MG63 (cell line): ENCODE data around the gene FAM185A. TPM values are rescaled to one million over a fixed set of nuclear protein-coding genes. Genes with fewer than 3 reads are reported as not detected.
"Not testable (repeated sequence)": the region's sequence is repeated elsewhere in the genome, so short reads cannot be mapped to it uniquely, and the experiment has no call there.

ENCODE experiments used
- DNase-seq: peaks from one replicate; pipeline ENCODE4 v3.0.0-alpha.2; 2020
- H3K27me3 ChIP-seq: fragments of 250-450 bp; sonication (Bioruptor Pico); 2 replicates; pipeline ENCODE4 v1.5.1; 2020; ENCODE audit warnings: mild to moderate bottlenecking, moderate library complexity
- H3K36me3 ChIP-seq: fragments of 250-450 bp; sonication (Bioruptor Pico); 2 replicates; pipeline ENCODE4 v1.5.1; 2020; ENCODE audit warnings: mild to moderate bottlenecking, moderate library complexity
- H3K4me3 ChIP-seq: fragments of 250-450 bp; sonication (Bioruptor Pico); 2 replicates; pipeline ENCODE4 v1.5.1; 2020; ENCODE audit warnings: mild to moderate bottlenecking, moderate library complexity
- H3K9me3 ChIP-seq: fragments of 250-450 bp; sonication (Bioruptor Pico); 2 replicates; pipeline ENCODE4 v1.5.1; 2020; ENCODE audit warnings: mild to moderate bottlenecking, moderate library complexity
- total RNA-seq: library from RNA; depleted of rRNA; stranded (reverse); fragments of >200 nt; shearing (Covaris generic); gene quantifications from 2 replicates; pipeline ENCODE4 v1.2.3, GENCODE V29; 2014; ENCODE audit warnings: low replicate concordance

FAM185A gene
- total RNA-seq, 1 experiment from 2014 or later: 3.7 TPM

DNA sequence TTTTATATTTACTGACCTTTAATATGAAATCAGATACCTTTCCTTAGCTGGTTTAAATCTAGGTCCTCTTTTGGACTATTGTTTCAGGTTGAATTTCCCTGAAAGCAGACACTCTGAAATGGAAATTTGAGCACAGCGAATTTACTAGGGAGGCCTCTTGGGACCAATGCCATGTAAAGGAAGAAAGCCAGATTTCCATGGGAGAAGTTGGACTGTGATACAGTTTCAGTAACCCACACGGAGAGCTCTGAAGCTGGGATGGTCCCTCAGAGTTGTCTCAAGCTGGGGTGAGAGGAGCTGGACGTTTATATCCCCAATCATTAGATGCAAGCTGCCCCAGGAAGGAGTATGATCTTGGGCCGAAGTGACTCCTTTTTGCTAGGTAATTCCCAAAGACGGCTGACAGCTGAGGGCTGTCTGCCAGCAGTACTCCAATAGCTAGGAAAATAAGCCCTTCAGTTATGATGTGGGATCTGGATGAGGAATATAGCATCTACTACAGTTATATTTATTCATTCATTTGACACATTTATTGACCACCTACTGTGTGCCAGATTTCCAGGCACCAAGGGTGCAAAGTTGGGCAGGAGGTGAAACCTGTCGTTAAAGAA is 14.6 kb downstream of the FAM185A start:
- DNase-seq, H3K36me3 ChIP-seq, H3K9me3 ChIP-seq, H3K4me3 ChIP-seq, H3K27me3 ChIP-seq: not testable (repeated sequence)

DNA sequence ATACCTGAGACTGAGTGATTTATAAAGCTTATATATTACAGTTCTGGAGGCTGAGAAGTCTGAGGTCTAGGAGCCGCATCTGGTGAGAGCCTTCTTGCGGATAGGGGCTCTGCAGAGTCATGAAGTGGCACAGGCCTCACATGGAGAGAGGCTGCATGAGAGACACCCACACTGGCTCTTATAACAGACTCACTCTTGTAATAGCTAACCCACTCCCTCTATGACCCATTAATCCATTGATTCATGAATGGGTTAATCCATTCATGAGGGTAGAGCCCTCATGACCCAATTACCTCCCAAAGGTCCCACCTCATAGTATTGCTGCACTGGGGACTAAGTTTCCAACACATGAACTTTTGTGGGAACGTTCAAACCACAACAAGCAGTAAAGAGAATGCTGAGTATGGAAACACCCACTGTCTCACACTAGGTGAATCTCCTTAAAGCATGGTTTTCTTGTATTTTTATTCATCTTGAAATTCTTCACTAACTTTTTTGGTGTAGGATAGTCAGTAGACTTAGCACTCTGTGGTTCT is 20.9 kb downstream of the FAM185A start:
- not testable (repeated sequence) for H3K27me3 ChIP-seq, H3K36me3 ChIP-seq, H3K9me3 ChIP-seq, H3K4me3 ChIP-seq, DNase-seq

DNA sequence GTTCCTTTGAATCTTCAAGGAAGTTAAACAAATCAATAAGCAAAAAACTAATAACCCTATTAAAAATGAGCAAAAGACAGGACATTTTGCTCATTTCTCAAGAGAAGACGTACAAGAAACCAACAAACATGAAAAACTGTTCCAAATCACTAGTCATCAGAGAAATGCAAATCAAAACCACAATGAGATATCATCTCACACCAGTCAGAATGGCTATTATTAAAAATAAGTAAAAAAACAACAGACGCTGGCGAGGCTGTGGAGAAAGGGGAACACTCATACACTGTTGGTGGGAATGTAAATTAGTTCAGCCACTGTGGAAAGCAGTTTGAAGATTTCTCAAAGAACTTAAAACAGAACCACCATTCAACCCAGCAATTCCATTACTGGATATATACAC is 21.7 kb downstream of the FAM185A start:
- not testable (repeated sequence) for DNase-seq, H3K27me3 ChIP-seq, H3K4me3 ChIP-seq, H3K36me3 ChIP-seq, H3K9me3 ChIP-seq

DNA sequence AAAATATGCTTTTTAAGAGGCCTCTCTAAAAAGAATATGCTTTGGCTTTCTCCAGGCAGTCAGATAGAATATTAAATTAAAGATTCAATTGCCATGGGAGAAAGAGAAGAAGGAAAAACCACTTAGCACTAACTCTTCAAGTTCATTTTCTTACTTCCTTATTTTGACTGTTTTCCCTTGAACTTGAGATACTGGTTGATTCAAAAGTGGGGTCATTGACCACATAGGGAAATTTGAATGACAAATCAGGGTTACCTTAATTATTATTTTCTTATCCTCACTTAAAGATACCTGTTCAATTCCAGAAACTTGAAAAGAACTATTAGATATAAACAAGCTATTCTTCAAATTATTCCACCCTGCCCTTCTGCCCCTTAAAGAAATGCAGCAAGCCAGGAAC is 27.4 kb downstream of the FAM185A start:
- H3K36me3 ChIP-seq, H3K4me3 ChIP-seq, H3K27me3 ChIP-seq, H3K9me3 ChIP-seq, DNase-seq: not testable (repeated sequence)

DNA sequence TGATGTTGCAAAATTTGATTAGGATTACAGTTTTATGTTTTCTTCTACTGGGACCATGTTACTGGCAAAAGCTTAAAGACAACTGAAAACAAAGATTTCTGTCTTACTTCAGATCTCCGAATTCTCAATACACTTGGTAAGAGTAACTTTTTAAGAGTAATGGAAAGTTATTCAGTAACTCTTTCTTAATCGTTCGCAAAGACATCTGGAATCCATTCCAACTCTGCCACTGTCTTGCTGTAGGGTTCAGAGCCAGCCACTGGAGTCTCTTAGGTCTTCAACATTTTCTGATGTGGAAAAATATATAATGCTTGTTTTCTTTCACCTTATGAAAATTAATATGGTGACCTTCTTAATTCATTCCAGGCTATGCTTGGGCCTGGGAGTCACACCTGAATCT is 29.9 kb downstream of the FAM185A start:
- not testable (repeated sequence) for DNase-seq, H3K36me3 ChIP-seq, H3K4me3 ChIP-seq, H3K27me3 ChIP-seq, H3K9me3 ChIP-seq

DNA sequence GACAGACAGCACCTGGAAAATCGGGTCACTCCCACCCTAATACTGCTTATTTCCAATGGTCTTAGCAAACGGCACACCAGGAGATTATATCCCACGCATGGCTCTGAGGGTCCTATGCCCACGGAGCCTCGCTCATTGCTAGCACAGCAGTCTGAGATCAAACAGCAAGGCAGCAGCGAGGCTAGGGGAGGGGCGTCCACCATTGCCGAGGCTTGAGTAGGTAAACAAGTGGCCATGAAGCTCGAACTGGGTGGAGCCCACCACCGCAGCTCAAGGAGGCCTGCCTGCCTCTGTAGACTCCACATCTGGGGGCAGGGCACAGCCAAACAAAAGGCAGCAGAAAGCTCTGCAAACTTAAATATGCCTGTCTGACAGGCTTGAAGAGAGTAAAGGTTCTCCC is 32.1 kb downstream of the FAM185A start:
- H3K27me3 ChIP-seq, DNase-seq, H3K4me3 ChIP-seq, H3K36me3 ChIP-seq, H3K9me3 ChIP-seq: not testable (repeated sequence)

DNA sequence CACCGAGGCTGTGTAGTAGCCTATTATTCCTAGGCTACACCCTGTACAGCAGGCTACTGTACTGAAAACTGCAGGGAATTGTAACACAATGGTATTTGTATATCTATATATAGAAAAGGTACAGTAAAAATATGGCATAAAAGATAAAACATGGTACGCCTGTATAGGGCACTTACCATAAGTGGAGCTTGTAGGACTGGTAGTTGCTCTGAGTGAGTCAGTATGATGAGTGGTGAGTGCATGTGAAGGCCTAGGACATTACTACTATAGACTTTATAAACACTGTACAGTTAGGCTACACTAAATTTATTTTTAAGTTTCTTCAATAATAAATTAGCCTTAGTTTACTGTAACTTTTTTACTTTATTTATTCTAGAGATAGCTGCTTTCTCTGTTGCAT is 40.0 kb downstream of the FAM185A start:
- not testable (repeated sequence) for H3K36me3 ChIP-seq, H3K4me3 ChIP-seq, DNase-seq, H3K9me3 ChIP-seq, H3K27me3 ChIP-seq

DNA sequence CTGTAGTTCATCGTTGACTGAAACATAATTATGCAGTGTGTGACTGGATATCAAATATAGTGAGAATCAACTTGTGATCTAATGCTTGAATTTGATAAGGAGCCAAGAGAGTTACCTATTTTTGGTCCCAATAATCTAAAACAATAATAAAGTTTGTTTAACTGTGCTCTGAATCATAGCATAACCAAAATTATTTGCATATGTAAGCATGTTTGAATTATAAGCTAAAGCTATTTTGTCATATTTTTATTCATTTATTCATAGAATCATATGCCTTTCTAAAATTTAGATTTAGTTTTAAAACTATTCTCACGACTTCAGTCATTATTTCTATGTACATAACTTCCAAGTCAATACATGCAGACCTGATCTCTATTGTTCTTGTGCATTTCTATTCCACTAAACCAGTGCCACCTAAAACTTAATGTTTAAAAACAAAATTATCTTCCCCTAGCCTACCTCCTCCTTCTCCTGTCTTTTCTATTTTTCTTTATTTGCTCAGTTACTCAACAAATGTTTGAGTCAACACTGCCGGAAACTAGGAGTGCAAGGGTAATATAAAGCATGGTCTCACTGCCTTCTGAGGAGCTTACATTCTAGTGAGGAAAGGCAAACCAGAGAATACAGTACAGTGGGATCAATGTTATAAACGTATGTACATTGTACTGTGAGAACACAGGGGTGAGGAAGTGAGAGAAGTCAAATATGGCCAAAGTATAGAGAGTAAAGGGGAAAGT is 41.7 kb downstream of the FAM185A start:
- H3K4me3 ChIP-seq, DNase-seq, H3K36me3 ChIP-seq, H3K27me3 ChIP-seq, H3K9me3 ChIP-seq: not testable (repeated sequence)

DNA sequence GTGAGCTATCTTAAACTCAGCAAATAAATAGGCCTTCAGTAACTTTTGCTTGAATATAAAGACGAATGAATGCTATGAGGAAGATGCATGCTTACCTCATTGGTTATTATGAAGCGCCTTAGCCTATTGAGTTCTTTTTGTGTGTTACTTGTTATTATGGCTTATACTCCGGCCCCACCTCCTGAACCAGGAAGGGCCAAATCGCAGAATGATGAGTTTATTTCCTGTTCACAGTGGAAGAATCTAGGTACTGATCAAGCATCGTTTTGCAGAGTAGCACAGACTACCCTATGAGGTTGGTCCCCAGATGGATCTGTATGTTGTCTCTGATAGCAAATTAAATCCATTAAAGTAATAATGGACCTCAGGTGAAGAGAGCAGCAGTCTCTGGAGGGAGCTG is 42.6 kb downstream of the FAM185A start:
- not testable (repeated sequence) for H3K36me3 ChIP-seq, DNase-seq, H3K4me3 ChIP-seq, H3K27me3 ChIP-seq, H3K9me3 ChIP-seq

DNA sequence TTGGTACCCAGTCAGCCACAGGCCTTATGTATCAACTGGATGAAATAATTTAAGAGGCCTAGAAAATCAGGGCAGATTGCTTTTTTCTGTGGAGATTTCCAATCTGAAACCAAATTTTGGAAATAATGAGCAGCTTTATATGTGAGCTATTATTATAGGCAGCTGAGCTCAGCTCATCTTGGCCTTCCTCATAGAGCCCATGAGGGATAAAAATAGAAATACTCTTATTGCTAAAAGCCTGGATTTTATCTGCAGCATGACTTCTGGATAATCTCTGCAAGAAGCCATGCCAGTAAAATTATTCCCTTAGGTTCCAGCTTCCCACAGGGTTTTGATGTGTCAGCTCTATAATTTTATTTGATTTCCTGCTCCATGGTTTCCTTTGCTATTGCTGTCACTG is 43.0 kb downstream of the FAM185A start:
- H3K4me3 ChIP-seq, H3K27me3 ChIP-seq, H3K9me3 ChIP-seq, H3K36me3 ChIP-seq, DNase-seq: not testable (repeated sequence)

DNA sequence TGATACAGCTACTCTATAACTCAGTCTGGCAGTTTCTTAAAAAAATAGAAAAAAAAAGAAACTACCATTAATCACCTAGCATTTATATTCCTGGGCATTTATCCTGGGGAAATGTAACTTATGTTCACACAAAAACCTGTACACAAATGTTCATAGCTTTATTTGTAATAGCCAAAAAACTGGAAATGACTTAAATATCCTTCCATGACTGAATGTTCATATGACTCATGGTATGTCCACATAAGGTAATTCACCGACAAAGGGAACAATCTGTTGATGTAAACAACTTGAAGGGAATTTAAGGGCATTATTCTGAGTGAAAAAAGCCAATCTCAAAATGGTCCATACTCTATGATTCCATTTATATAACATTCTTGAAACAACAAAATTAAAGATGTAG is 45.8 kb downstream of the FAM185A start:
- H3K27me3 ChIP-seq, H3K4me3 ChIP-seq, H3K36me3 ChIP-seq, H3K9me3 ChIP-seq, DNase-seq: not testable (repeated sequence)

DNA sequence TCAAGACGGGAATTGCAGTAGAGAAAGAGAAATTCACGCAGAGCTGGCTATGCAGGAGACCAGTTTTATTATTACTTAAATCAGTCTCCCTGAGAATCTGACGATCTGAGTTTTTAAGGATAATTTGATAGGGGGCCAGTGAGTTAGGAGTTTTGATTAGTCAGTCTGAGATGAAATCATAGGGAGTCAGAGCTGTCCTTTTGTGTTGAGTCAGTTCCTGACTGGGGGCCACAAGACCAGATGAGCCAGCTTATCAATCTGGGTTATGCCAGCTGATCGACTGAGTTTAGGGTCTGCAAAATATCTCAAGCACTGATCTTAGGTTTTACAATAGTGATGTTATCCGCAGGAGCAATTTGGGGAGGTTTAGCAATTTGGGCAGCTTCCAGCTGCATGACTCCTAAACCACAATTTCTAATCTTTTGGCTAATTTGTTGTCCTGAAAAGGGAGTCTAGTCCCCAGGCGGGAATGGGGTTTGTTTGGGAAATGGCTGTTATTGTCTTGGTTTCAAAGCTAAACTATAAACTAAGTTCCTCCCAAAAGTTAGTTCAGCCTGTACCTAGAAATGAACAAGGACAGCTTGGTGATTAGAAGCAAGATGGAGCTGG is 47.3 kb downstream of the FAM185A start:
- DNase-seq, H3K9me3 ChIP-seq, H3K27me3 ChIP-seq, H3K36me3 ChIP-seq, H3K4me3 ChIP-seq: not testable (repeated sequence)

DNA sequence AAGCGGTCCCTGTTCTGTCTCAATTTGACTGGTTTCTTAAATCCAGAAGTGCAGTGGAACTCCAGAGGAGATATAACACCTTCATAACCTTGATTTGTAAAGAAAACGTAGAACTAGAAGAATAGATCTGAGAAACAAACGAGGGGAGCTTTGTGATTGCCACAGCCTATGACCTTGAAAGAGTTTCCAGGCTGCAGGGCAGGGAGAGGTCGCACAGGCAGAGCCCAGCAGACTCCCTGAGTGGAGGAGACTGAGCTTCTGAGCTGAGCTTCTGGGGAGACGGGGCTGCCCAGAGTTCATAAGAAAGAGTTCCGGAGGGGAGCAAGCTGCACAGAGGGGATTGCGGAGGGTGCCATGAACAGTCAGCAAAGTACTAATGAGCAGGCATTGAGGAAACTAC is 57.8 kb downstream of the FAM185A start:
- Histone ChIP-seq H3K36me3 (no peaks in the 10 kb centered on the region), H3K27me3 (no peaks in the 10 kb centered on the region), H3K9me3 (no peaks in the 10 kb centered on the region), H3K4me3 (no peak overlapping the region)
- DNase-seq: no peak

DNA sequence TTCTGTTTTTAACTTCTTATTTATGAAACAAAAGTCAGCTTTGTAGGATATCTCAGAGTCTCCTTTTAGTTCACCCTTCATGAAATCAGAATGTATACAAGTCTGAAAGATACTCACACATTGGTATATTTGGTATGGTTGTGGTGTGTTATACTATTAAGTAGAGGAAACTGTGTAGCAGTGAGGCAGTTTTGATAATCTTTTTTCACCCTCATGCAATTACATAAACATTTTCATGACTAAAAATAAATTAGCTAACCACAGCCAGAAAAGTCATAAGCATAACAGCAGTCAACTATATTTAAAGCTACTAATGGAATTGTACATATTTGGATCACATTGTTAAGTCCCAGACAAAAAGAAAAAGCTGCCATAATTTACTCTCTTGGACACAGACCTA is 62.1 kb downstream of the FAM185A start:
- no peaks in the 10 kb centered on the region for H3K27me3 ChIP-seq
- H3K36me3 ChIP-seq: no peaks in the 10 kb centered on the region
- DNase-seq: no peak
- no peak overlapping the region for H3K4me3 ChIP-seq
- no peaks in the 10 kb centered on the region for H3K9me3 ChIP-seq

DNA sequence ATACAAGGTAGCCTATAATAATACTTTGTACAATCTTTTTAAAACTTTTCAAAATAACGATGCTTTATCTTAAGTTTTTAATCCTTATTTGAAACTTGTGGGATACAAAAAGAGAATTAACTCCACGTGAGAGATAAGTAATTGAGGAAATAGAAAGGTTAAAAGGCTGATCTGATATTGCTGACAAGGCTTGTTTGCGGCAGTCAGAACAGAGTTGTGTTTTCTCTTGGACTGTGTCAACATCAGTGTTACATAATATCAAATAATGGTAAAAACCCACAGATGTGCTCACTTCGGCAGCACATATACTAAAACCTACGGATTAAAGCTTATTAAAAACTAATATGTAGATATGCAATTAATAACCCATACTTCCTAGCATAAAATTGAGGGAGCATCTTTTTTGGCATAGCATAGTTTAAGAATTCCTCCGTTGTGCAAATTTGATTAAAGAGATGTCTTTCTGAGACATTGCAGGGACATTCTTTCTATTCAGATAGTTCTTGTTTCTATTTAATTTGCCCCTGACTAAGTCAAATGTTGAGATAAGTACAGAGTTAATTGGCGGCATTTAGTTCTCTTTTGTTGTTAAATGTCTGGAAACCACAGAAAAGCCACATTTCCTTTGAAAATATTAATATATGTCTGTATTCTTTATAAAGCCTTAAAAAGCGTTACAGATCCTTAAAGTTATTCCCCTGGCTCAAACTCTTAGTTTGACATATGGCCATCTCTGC is 63.3 kb downstream of the FAM185A start:
- no peak for DNase-seq

DNA sequence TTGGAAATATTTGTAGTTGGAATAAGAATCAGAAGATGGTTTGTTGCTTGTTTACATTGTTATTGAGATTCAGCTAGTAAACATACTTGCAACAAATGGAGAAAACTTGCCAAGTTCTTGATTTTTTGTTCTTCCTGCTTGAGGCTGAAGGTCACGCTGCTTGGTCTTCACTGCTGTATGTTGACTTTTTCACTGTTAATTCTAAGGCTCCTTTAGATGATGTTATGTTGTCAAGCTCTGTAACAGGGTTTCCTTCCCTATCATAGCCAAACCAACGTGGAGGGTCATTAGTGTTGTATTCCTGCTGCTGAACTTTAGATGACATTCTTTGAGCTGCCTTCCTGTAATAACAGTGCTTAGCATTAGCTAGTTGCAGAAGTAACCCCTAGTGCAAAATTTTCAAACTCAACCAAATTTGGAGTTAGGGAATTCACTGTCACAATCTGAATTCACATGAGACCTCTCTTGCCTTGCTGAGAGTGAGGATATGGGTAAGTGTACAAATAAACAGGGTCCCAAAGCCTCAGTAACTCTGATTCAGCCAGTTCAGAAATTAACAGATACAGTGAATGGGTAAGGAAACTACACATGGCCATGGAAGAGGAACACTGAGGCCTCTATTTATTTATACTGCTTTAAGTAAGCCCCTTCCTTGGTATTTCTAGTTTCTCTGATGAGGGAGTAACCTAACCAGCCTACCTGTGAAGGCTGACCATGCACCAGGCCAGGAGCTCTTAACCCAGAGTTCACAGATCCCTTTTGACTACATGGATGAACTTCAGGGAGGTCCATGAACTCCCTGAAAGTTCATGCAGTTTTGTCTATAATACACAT is 64.6 kb downstream of the FAM185A start:
- Histone ChIP-seq H3K9me3 (no peaks in the 10 kb centered on the region), H3K4me3 (no peak overlapping the region), H3K27me3 (no peaks in the 10 kb centered on the region), H3K36me3 (no peaks in the 10 kb centered on the region)
- no peak for DNase-seq

More for the DNA sequence above, 63.3 kb downstream of the FAM185A start:
- H3K27me3 ChIP-seq: no peaks in the 10 kb centered on the region
- no peaks in the 10 kb centered on the region for H3K36me3 ChIP-seq
- no peak overlapping the region for H3K4me3 ChIP-seq
- H3K9me3 ChIP-seq: no peaks in the 10 kb centered on the region
